H9 (cell line): Measurements from ENCODE around the gene MRPL40. TPM values are rescaled to one million over a fixed set of nuclear protein-coding genes. Genes with fewer than 3 reads are reported as not detected.

Experiments
- DNase-seq: peaks from one replicate; pipeline ENCODE4 v3.0.0-alpha.2; 2017
- H2AFZ ChIP-seq: one replicate; pipeline ENCODE4 v1.6.1; 2013; ENCODE audit warnings: mild to moderate bottlenecking, low read length, control low read depth, moderate library complexity
- H2AK5ac ChIP-seq: 2 replicates; pipeline ENCODE4 v1.6.1; 2013; ENCODE audit warnings: low read length, control low read depth, mixed read lengths; ENCODE audit not compliant: insufficient read length
- H2BK120ac ChIP-seq: one replicate; pipeline ENCODE4 v1.6.1; 2013; ENCODE audit warnings: low read depth, mild to moderate bottlenecking, low read length, control low read depth, inconsistent platforms; ENCODE audit not compliant: poor library complexity, severe bottlenecking
- H2BK12ac ChIP-seq: 2 replicates; pipeline ENCODE4 v1.6.1; 2013; ENCODE audit warnings: low read length, control low read depth, mixed read lengths, low read depth; ENCODE audit not compliant: insufficient read length
- H2BK15ac ChIP-seq: 2 replicates; pipeline ENCODE4 v1.6.1; 2013; ENCODE audit warnings: low read depth, low read length, control low read depth
- H2BK20ac ChIP-seq: one replicate; pipeline ENCODE4 v1.6.1; 2013; ENCODE audit warnings: low read depth, mild to moderate bottlenecking, low read length, control low read depth, inconsistent platforms; ENCODE audit not compliant: poor library complexity, severe bottlenecking
- H2BK5ac ChIP-seq: 2 replicates; pipeline ENCODE4 v1.6.1; 2013; ENCODE audit warnings: low read length, control low read depth, mixed read lengths; ENCODE audit not compliant: insufficient read length
- H3K14ac ChIP-seq: 2 replicates; pipeline ENCODE4 v1.6.1; 2013; ENCODE audit warnings: low read length, control low read depth; ENCODE audit not compliant: insufficient read depth
- H3K18ac ChIP-seq: 2 replicates; pipeline ENCODE4 v1.6.1; 2013; ENCODE audit warnings: low read depth, mild to moderate bottlenecking, mixed read lengths, low read length, control low read depth; ENCODE audit not compliant: insufficient read length
- H3K23ac ChIP-seq: 2 replicates; pipeline ENCODE4 v1.6.1; 2013; ENCODE audit warnings: low read length, control low read depth, mixed read lengths, low read depth; ENCODE audit not compliant: insufficient read length
- H3K23me2 ChIP-seq: 2 replicates; pipeline ENCODE4 v1.6.1; 2013; ENCODE audit warnings: low read depth, mild to moderate bottlenecking, mixed read lengths, low read length, control low read depth; ENCODE audit not compliant: insufficient read length, poor library complexity, severe bottlenecking
- H3K27ac ChIP-seq: 2 replicates; pipeline ENCODE4 v1.5.1; 2013; ENCODE audit warnings: low read length, control low read depth, mixed read lengths, low read depth; ENCODE audit not compliant: insufficient read length
- H3K27me3 ChIP-seq: 2 replicates; pipeline ENCODE4 v1.6.1; 2013; ENCODE audit warnings: low read length, control low read depth, inconsistent platforms; ENCODE audit not compliant: insufficient read depth
- H3K4ac ChIP-seq: 2 replicates; pipeline ENCODE4 v1.6.1; 2013; ENCODE audit warnings: low read depth, mild to moderate bottlenecking, control low read depth, inconsistent platforms, low read length, moderate library complexity
- H3K4me1 ChIP-seq: 2 replicates; pipeline ENCODE4 v1.6.1; 2013; ENCODE audit warnings: low read length, control low read depth, inconsistent platforms; ENCODE audit not compliant: insufficient read depth
- H3K4me2 ChIP-seq: 2 replicates; pipeline ENCODE4 v1.6.1; 2013; ENCODE audit warnings: low read length, control low read depth, mixed read lengths; ENCODE audit not compliant: insufficient read length, insufficient read depth
- H3K56ac ChIP-seq: 2 replicates; pipeline ENCODE4 v1.6.1; 2013; ENCODE audit warnings: low read depth, mild to moderate bottlenecking, mixed read lengths, low read length, control low read depth; ENCODE audit not compliant: insufficient read length
- H3K79me1 ChIP-seq: 2 replicates; pipeline ENCODE4 v1.6.1; 2013; ENCODE audit warnings: low read depth, mild to moderate bottlenecking, moderate library complexity, low read length, control low read depth, inconsistent platforms; ENCODE audit not compliant: insufficient read depth, poor library complexity, severe bottlenecking
- H3K79me2 ChIP-seq: 2 replicates; pipeline ENCODE4 v1.6.1; 2013; ENCODE audit warnings: low read length, control low read depth, inconsistent platforms; ENCODE audit not compliant: insufficient read depth
- H3K9ac ChIP-seq: 2 replicates; pipeline ENCODE4 v1.6.1; 2013; ENCODE audit warnings: low read length, control low read depth, mixed read lengths; ENCODE audit not compliant: insufficient read length; ENCODE audit errors: extremely low read depth
- H3K9me3 ChIP-seq: one replicate; pipeline ENCODE4 v1.6.1; 2013; ENCODE audit warnings: low read depth, low read length, inconsistent platforms; ENCODE audit not compliant: control insufficient read depth
- H3T11ph ChIP-seq: one replicate; pipeline ENCODE4 v1.6.1; 2013; ENCODE audit warnings: mild to moderate bottlenecking, low read length, control low read depth, inconsistent platforms
- H4K20me1 ChIP-seq: one replicate; pipeline ENCODE4 v1.6.1; 2013; ENCODE audit not compliant: control insufficient read depth, insufficient read length, insufficient read depth
- H4K5ac ChIP-seq: 2 replicates; pipeline ENCODE4 v1.6.1; 2013; ENCODE audit warnings: low read depth, mild to moderate bottlenecking, mixed read lengths, low read length, control low read depth; ENCODE audit not compliant: insufficient read length
- H4K8ac ChIP-seq: replicated peaks from 2 replicates; pipeline ENCODE4 v1.6.1; 2013; ENCODE audit warnings: low read length, control low read depth, mixed read lengths, low read depth; ENCODE audit not compliant: insufficient read length
- H4K91ac ChIP-seq: 2 replicates; pipeline ENCODE4 v1.6.1; 2013; ENCODE audit warnings: low read depth, mild to moderate bottlenecking, moderate library complexity, mixed read lengths, low read length, control low read depth; ENCODE audit not compliant: insufficient read length
- H3K27ac Mint-ChIP-seq, 3 experiments: 2 replicates in 2 of 3; 3 replicates in 1 of 3; pipeline ENCODE4 v1.8.0; 2020 to 2021; ENCODE audit warnings: mixed read lengths in 3 of 3, mild to moderate bottlenecking in 1 of 3, moderate library complexity in 1 of 3
- H3K27me3 Mint-ChIP-seq: 2 replicates; pipeline ENCODE4 v1.8.0; 2021; ENCODE audit warnings: low read depth, mild to moderate bottlenecking, moderate library complexity, mixed read lengths
- H3K36me3 Mint-ChIP-seq, 3 experiments: 2 replicates in 2 of 3; 3 replicates in 1 of 3; pipeline ENCODE4 v1.8.0; 2020 to 2021; ENCODE audit warnings: low read depth in 3 of 3, mixed read lengths in 3 of 3; ENCODE audit not compliant: insufficient read depth in 1 of 3
- H3K4me1 Mint-ChIP-seq, 2 experiments: 2 replicates each; pipeline ENCODE4 v1.8.0; 2020; ENCODE audit warnings: mixed read lengths in 2 of 2
- H3K4me3 Mint-ChIP-seq, 2 experiments: 2 replicates in 1 of 2; 3 replicates in 1 of 2; pipeline ENCODE4 v1.8.0; 2020 to 2021; ENCODE audit warnings: mild to moderate bottlenecking in 2 of 2, mixed read lengths in 2 of 2, moderate library complexity in 1 of 2
- H3K9me3 Mint-ChIP-seq, 2 experiments: 2 replicates in 1 of 2; 3 replicates in 1 of 2; pipeline ENCODE4 v1.8.0; 2020; ENCODE audit warnings: mild to moderate bottlenecking in 2 of 2, mixed read lengths in 2 of 2, moderate library complexity in 1 of 2
- WGBS: extraction: QIAGEN DNeasy Blood & Tissue Kit; methylation state at CpG from one replicate; pipeline ENCODE4 v1.1.7; 2013; ENCODE audit warnings: missing lambda C conversion rate, low lambda C conversion rate, mixed read lengths; ENCODE audit not compliant: insufficient read length; ENCODE audit errors: extremely low coverage; 5-methylcytosine and 5-hydroxymethylcytosine counted together
- total RNA-seq: library from RNA; stranded (reverse); gene quantifications from 2 replicates; pipeline ENCODE4 v1.2.1, GENCODE V29; 2021
- TF ChIP-seq, protein P1 (sequence below): fragments of 200-600 bp; sonication (generic); conservative IDR thresholded peaks from 3 replicates; pipeline ENCODE4 v1.8.0; 2021; ENCODE audit warnings: antibody characterized with exemption, mild to moderate bottlenecking

Gene MRPL40
- total RNA-seq, 1 experiment from 2014 or later = 15.2 TPM

DNA sequence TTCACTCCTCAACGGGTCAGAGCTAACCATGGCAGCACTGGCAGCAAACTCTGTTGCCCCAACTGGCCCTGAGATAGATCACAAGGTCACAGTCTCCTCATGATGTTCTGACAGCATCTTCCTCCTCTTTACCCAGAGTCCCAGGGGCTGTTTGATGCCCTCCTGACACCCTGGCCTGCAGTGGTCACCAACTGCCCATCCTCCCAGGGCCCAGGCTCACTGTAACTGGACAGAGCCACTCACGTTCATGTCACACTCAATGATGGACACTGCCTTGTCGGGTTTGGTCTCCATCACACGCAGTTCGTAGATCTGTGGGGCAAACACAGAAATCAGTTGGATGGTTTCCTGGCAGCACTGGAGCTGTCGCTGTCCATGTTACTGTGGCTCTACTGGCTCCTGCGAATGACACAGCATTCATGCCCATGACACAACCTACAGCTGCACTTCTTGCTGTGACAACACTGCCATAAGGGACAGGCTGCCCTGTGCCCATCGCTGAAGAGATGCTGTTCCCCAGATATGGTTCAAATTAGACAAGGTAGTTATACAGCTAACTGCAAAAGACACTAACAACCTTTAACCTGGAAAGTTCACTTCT is 25.6 kb downstream of the MRPL40 start:
- Histone ChIP-seq H4K8ac (no peak overlapping the region), H3K27me3 (no peaks in the 10 kb centered on the region), H3K4me2 (no peak overlapping the region), H3K79me2 (no peaks in the 10 kb centered on the region), H3K27ac (no peak overlapping the region), H3K23ac (no peak overlapping the region), H2BK5ac (no peak overlapping the region), H3K23me2 (no peaks in the 10 kb centered on the region), H3K4me1 (no peaks in the 10 kb centered on the region), H3T11ph (no peak overlapping the region), H2AFZ (no peak overlapping the region), H3K9me3 (no peaks in the 10 kb centered on the region), H2BK20ac (no peak overlapping the region), H2BK12ac (no peak overlapping the region), H3K18ac (no peak overlapping the region), H3K14ac (no peak overlapping the region; the same call in 1 of the 2 replicates), H2AK5ac (no peak overlapping the region), H4K5ac (no peak overlapping the region), H4K20me1 (no peaks in the 10 kb centered on the region), H2BK120ac (no peak overlapping the region), H3K56ac (no peak overlapping the region), H3K9ac (no peak overlapping the region), H3K79me1 (no peaks in the 10 kb centered on the region), H4K91ac (no peak overlapping the region), H3K4ac (no peak overlapping the region), H2BK15ac (no peak overlapping the region)
- Mint-ChIP-seq H3K27ac (no peak overlapping the region; a peak in 1 of 7 replicates), H3K9me3 (no peaks in the 10 kb centered on the region), H3K4me3 (no peak overlapping the region), H3K4me1 (peaks cover 2 to 12% of the 10 kb centered on the region in 2 experiments; a peak in 2 of 4 replicates), H3K27me3 (no peaks in the 10 kb centered on the region; the same call in 1 of the 2 replicates), H3K36me3 (peaks cover 30 to 79% (median 45%) of the 10 kb centered on the region in 3 experiments)
- WGBS = no CpG with 5 or more reads among the region's 8 CpGs
- no peak for DNase-seq
- TF ChIP-seq, protein P1, sequence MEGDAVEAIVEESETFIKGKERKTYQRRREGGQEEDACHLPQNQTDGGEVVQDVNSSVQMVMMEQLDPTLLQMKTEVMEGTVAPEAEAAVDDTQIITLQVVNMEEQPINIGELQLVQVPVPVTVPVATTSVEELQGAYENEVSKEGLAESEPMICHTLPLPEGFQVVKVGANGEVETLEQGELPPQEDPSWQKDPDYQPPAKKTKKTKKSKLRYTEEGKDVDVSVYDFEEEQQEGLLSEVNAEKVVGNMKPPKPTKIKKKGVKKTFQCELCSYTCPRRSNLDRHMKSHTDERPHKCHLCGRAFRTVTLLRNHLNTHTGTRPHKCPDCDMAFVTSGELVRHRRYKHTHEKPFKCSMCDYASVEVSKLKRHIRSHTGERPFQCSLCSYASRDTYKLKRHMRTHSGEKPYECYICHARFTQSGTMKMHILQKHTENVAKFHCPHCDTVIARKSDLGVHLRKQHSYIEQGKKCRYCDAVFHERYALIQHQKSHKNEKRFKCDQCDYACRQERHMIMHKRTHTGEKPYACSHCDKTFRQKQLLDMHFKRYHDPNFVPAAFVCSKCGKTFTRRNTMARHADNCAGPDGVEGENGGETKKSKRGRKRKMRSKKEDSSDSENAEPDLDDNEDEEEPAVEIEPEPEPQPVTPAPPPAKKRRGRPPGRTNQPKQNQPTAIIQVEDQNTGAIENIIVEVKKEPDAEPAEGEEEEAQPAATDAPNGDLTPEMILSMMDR = no peak
